NCI-H526 (cell line): ENCODE results near the gene PTGIS.

Source experiments
- DNase-seq, 2 experiments: peaks; one replicate each; lab custom pipeline; 2025; lab: John Stamatoyannopoulos, UW

Gene PTGIS

DNA sequence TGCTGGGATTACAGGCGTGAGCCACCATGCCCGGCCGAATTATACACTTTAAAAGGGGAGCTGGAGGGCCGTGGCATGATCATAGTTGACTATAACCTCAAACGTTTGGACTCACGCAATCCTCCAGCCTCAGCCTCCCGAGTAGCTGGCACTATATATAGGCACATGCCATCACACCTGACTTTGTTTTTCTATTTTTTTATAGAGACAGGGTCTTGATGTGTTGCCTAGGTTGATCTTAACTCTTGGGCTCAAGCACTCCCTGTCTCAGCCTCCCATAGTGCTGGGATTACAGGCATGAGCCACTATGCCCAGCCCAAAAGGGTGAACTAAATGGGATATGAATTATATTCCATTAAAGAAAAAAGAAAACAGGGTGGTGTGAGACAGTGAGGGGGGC lies 7.8 kb downstream of the PTGIS start:
- no peak for DNase-seq

GRCh38 chr20:49559411-49560081 lies 8.4 kb downstream of the PTGIS start:
- DNase-seq = no peak

DNA sequence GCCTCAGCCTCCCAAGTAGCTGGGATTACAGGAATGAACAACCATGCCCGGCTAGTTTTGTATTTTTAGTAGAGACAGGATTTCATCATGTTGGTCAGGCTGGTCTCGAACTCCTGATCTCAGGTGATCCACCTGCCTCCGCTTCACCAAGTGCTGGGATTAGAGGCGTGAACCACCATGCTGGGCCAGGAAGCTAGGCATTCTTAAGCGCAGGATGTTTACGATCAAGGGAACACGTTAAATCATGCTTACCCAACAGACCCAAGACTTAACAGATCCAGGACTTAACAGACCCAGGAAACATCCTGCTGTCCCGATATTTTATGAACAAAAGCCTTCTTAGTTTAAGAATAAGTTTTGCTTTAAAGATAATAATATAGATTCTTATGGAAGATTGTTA lies 9.1 kb downstream of the PTGIS start:
- no peak for DNase-seq

DNA sequence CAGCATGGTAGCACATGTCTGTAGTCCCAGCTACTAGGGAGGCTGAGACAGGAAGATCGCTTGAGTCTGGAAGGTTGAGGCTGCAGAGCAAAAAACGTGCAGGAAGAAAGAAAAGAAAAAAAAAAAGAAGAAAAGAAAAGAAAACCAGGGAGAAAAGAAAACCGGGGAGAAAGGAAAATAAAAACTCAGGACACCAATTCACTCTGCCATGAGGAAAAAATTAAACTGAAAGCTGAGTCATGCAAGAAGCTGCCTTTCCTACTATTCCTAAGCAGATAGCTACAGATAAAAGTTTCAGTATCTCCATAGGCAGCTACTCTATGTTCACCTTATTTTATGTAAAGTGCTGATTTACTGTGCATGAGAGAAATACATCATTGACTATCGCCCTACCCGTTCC lies 10.5 kb downstream of the PTGIS start:
- DNase-seq = no peak

GRCh38 chr20:49556621-49557020 lies 11.3 kb downstream of the PTGIS start:
- no peak for DNase-seq

GRCh38 chr20:49549801-49550551 lies 18.0 kb downstream of the PTGIS start:
- DNase-seq = no peak

GRCh38 chr20:49548371-49548947 lies 19.5 kb downstream of the PTGIS start:
- DNase-seq = no peak

- peak in 1 of 2 experiments; percentile 25 for DNase-seq
Observed at GRCh38 chr20:49545572-49545971, 22.4 kb downstream of the PTGIS start.

- no peak for DNase-seq
Observed at GRCh38 chr20:49544535-49544934, 23.4 kb downstream of the PTGIS start.

GRCh38 chr20:49543858-49544437 lies 24.0 kb downstream of the PTGIS start:
- DNase-seq = no peak

DNA sequence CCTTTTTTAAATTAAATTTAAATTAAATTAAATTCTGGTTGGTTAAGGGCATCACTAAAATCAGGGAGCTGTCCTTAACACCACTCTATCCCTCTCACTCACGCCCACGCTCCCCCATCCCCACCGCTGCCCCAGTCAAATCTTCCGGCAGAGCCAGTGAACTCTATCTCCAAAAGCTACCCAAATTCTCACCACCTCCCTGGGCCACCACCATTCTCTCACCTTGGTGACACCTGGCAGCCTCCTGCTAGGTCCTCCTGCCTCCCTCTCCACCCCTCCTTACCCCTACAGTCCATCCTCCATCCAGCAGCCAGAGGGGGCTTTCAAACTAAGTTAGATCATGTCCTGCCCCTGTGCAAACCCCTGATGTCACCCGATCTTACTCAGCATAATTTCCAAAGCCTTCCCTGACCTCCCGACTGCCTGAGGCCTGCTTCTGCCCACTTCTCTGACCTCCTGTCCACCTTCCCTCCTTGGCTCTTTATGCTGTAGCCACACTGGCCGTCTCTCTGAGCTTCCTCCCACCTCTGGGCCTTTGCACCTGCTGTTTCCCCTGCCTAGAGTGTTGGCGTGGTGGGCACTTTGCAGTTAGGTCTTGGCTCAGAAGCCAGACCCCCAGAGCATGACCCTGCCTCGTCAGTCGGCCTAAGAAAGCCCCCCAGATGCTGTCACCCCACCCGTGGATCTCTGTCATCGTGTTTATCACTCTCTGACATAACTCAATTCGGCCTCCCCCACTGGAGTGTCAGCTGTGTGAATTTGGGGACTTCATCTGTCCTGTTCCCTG lies 24.7 kb downstream of the PTGIS start:
- DNase-seq = no peak

DNA sequence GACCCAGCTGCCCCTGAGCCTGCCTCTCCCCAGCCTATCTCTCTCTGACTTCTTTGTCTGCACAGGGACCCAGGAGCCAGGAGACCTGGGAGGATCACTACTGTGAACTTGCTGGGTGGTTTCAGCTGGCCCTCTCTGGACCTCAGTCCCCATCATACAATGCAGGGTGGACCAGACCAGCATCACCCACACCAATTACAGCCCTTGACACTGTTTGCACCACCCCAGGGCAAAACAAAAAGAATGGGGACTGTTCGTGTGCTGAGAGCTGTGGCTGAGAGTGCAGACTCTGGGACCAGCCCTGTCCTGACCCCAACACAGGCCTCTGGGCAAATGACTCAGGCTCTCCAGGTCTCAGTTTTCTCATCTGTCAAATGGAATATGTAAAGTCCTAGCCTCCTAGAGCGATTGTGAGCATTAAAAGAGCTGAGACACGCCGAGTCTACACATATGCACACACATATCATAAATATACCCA lies 25.4 kb downstream of the PTGIS start:
- no peak for DNase-seq

DNA sequence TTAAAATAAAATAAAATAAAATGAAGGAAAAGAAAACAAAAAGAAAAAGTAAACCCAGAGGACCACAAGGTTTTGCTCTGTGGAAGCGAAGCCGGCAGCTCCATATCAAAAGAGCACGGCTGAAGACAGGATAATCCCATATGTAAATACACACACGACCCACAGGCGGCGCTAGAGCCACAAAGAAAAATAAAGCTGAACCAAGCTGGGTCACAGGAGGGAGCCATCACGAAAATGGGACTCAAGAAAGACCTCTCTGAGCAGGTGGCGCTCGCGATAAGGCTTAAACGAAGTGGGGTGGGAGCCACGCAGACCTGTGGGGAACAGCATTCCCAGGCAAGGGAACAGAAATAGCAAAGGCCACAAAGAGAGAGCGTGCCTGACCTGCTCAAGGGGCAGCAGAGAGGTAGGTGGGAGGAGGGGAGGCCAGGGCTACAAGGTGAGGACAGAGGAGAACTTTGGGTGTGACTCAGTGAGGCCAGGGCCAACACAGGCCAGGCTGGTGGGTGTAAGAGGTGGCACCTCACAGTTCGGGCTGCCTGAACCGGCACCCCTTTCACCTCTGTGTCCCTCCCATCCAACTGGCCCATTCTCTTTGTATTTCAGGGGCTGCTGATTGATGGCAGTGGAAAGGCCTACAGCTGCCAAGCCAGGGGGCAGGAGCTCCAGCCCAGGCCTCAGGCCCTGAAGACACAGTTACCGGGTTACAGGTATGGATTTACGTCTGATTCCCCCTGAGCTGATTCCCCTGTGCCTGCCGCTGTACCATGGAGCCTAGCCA lies 26.0 kb downstream of the PTGIS start:
- peak; percentile 86 to 94 for DNase-seq

GRCh38 chr20:49540687-49541435 lies 27.1 kb downstream of the PTGIS start:
- DNase-seq = no peak

GRCh38 chr20:49540232-49540620 lies 27.7 kb downstream of the PTGIS start:
- DNase-seq = no peak

GRCh38 chr20:49539481-49540231 lies 28.3 kb downstream of the PTGIS start:
- peak; percentile 60 to 89 for DNase-seq

GRCh38 chr20:49538950-49539349 lies 29.0 kb downstream of the PTGIS start:
- DNase-seq = no peak

DNA sequence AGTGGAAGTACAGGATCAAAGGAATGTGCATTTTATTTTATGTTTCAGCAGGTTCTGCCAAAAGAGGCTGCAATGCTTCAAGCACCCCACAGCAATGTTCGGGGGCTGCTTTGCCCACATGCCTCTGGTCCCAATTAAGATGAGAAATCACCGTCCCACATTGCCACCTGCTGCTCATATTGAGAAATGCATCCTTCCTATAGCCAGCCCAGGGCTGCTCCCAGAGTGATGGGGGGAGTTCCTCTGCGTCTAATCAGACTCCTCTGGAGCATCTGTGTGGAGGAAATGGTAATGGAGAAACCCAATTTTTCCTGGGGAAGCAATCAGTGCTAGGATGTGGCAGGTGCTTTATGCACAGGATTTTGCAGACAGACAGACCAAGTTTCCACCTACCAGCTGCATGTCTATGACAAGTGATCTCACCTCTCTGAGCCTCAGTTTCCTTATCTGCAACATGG lies 33.7 kb downstream of the PTGIS start:
- DNase-seq = peak; percentile 44 to 85

DNA sequence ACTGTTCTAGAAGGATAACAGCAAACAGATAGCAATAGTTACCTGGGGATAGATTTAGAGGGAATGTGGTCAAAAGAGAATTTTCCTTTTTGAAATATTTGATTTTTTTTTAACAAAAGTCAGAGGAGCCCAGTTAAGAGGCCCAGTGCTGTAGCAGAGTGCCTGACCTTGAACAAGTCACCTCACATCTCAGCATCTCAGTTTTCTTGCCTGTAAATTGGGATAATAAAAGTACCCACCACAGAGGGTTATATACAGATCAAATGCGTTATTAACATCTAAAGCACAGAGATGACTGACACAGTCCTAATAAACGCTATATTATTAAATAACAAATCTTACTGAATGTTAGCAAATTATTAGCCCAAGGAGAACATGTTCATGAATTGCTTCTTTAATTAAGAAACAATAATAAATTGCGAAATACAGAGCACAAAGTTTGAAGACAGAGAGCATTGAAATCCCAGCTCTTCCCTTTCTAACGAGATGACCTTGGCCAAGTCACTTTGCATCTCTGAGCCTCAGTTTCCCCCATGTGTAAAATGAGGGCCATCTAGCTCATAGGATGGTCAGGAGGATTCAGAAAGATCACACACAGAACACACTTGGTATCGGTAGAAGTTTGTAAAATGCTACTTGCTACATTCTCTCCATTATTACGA lies 35.5 kb downstream of the PTGIS start:
- no peak for DNase-seq
